HCEC 1CT (cell line): ENCODE results near the gene OCIAD2.
"Not testable (repeated sequence)": the region's sequence is repeated elsewhere in the genome, so short reads cannot be mapped to it uniquely, and the experiment has no call there.

Experiments used
- DNase-seq: peaks from one replicate; pipeline ENCODE4 v3.0.0-alpha.2; 2017

OCIAD2 gene

GRCh38 chr4:48906206-48907173 is at the start of gene OCIAD2:
OCIAD2 (minus strand) TSS chr4:48906774; CDS start chr4:48904549, 2,225 bp downstream.
- no peak for DNase-seq

GRCh38 chr4:48954314-48954713 is 47.7 kb upstream of the OCIAD2 start:
- no peak for DNase-seq

GRCh38 chr4:48949518-48950219 is 43.1 kb upstream of the OCIAD2 start:
- peak; percentile 17 for DNase-seq

- no peak for DNase-seq
These were observed 42.5 kb upstream of the OCIAD2 start for GRCh38 chr4:48949086-48949485.

GRCh38 chr4:48947731-48948130 is 41.2 kb upstream of the OCIAD2 start:
- DNase-seq, result no peak

- DNase-seq, result no peak
These were observed 39.4 kb upstream of the OCIAD2 start for GRCh38 chr4:48945981-48946380.

GRCh38 chr4:48944756-48945241 is 38.2 kb upstream of the OCIAD2 start:
- DNase-seq, result no peak

GRCh38 chr4:48944252-48944651 is 37.7 kb upstream of the OCIAD2 start:
- peak; percentile 12 for DNase-seq

GRCh38 chr4:48943387-48943786 is 36.8 kb upstream of the OCIAD2 start:
- no peak for DNase-seq

- peak; percentile 67 for DNase-seq
These were observed 33.2 kb upstream of the OCIAD2 start for GRCh38 chr4:48939785-48940184.

- DNase-seq, result no peak
These were observed 32.3 kb upstream of the OCIAD2 start for GRCh38 chr4:48938831-48939230.

GRCh38 chr4:48937033-48937432 is 30.5 kb upstream of the OCIAD2 start:
- no peak for DNase-seq

- no peak for DNase-seq
These were observed 24.9 kb upstream of the OCIAD2 start for GRCh38 chr4:48931459-48931858.

GRCh38 chr4:48930654-48931053 is 24.1 kb upstream of the OCIAD2 start:
- no peak for DNase-seq

- DNase-seq, result no peak
These were observed 17.8 kb upstream of the OCIAD2 start for GRCh38 chr4:48924416-48924815.

GRCh38 chr4:48923065-48923464 is 16.5 kb upstream of the OCIAD2 start:
- DNase-seq, result not testable (repeated sequence)

- no peak for DNase-seq
These were observed 7.7 kb upstream of the OCIAD2 start for GRCh38 chr4:48914311-48914710.

GRCh38 chr4:48913346-48913745 is 6.8 kb upstream of the OCIAD2 start:
- peak; percentile 82 for DNase-seq

GRCh38 chr4:48912349-48912748 is 5.8 kb upstream of the OCIAD2 start:
- DNase-seq, result no peak

GRCh38 chr4:48910511-48910910 is 3.9 kb upstream of the OCIAD2 start:
- DNase-seq, result no peak

- peak; percentile 93 for DNase-seq
These were observed 3.1 kb upstream of the OCIAD2 start for GRCh38 chr4:48909697-48910096.

- no peak for DNase-seq
These were observed 2.1 kb upstream of the OCIAD2 start for GRCh38 chr4:48908687-48909086.

GRCh38 chr4:48907706-48908477 is 1.3 kb upstream of the OCIAD2 start:
- no peak for DNase-seq
